Panc1 (cell line): ENCODE data around the gene INTS11. TPM values are rescaled to one million over a fixed set of nuclear protein-coding genes. Genes with fewer than 3 reads are reported as not detected.

Experiments
- ATAC-seq: fragments of 200-7000 bp; cut with Tn5 transposase; 2 replicates; pipeline ENCODE4 v1.9.1; 2020; ENCODE audit warnings: mild to moderate bottlenecking, moderate library complexity
- BruUV-seq: library from RNA; stranded (reverse); fragments of 400-500 nt; replicated peaks from 2 replicates; lab custom pipeline; 2021; lab: Mats Ljungman, UMichigan
- CTCF ChIA-PET: fragments of 300-600 bp; sonication (Branson Sonifier 250); formaldehyde crosslinking; loops from one replicate; lab custom pipeline; 2022; ENCODE audit warnings: antibody characterized with exemption; lab: Charles Lee
- POLR2A ChIA-PET: fragments of 300-600 bp; sonication (Branson Sonifier 250); formaldehyde crosslinking; loops from one replicate; lab custom pipeline; 2022; ENCODE audit warnings: antibody characterized with exemption; lab: Charles Lee
- DNase-seq: peaks from one replicate; pipeline ENCODE4 v3.0.0-alpha.2; 2010; ENCODE audit warnings: low read depth, low spot score
- H3K27ac ChIP-seq: 2 replicates; pipeline ENCODE4 v1.5.1; 2011; ENCODE audit warnings: mild to moderate bottlenecking, low read length, inconsistent platforms
- H3K27me3 ChIP-seq: fragments of 200-500 bp; sonication (Bioruptor generic); 2 replicates; pipeline ENCODE4 v1.6.0; 2014; ENCODE audit warnings: low read length, inconsistent platforms; ENCODE audit not compliant: control insufficient read depth, insufficient read depth
- H3K36me3 ChIP-seq: fragments of 200-500 bp; sonication (Bioruptor generic); 2 replicates; pipeline ENCODE4 v1.5.1; 2014; ENCODE audit warnings: inconsistent platforms, mild to moderate bottlenecking, low read length, moderate library complexity; ENCODE audit not compliant: control insufficient read depth, insufficient read depth
- H3K4me1 ChIP-seq: 2 replicates; pipeline ENCODE4 v1.5.1; 2011; ENCODE audit warnings: inconsistent platforms, mild to moderate bottlenecking, low read length, moderate library complexity; ENCODE audit not compliant: control insufficient read depth, insufficient read depth
- H3K4me3 ChIP-seq, 2 experiments: 2 replicates each; pipeline ENCODE4 v1.5.1; 2011 to 2012; ENCODE audit warnings: low read depth in 2 of 2, low read length in 2 of 2, mild to moderate bottlenecking in 2 of 2, inconsistent platforms in 1 of 2, moderate library complexity in 1 of 2
- H3K9me3 ChIP-seq: fragments of 200-500 bp; sonication (Bioruptor generic); 2 replicates; pipeline ENCODE4 v1.5.1; 2014; ENCODE audit warnings: low read depth, mild to moderate bottlenecking, inconsistent platforms, low read length, moderate library complexity; ENCODE audit not compliant: control insufficient read depth, insufficient read depth
- CTCF ChIP-seq: fragments of 450-650 bp; IDR thresholded peaks from 2 replicates; pipeline ENCODE4 v1.5.1; 2017; ENCODE audit warnings: mild to moderate bottlenecking
- POLR2AphosphoS5 ChIP-seq: IDR thresholded peaks from 2 replicates; pipeline ENCODE4 v1.6.1; 2012; ENCODE audit warnings: mild to moderate bottlenecking, low read depth, low read length, moderate library complexity
- REST ChIP-seq, 2 experiments: IDR thresholded peaks; 2 replicates each; pipeline ENCODE4 v1.6.1; 2011 to 2012; ENCODE audit warnings: low read depth in 2 of 2, control low read depth in 1 of 2, low read length in 1 of 2, mild to moderate bottlenecking in 1 of 2, moderate library complexity in 1 of 2; ENCODE audit not compliant: insufficient read depth in 1 of 2
- SIN3A ChIP-seq: IDR thresholded peaks from 2 replicates; pipeline ENCODE4 v1.6.1; 2012; ENCODE audit warnings: low read depth, mild to moderate bottlenecking, low read length, moderate library complexity, borderline replicate concordance; ENCODE audit not compliant: insufficient read depth
- TCF7L2 ChIP-seq: IDR thresholded peaks from 2 replicates; pipeline ENCODE4 v1.6.1; 2011; ENCODE audit warnings: mild to moderate bottlenecking, low read depth, low read length, inconsistent platforms
- in situ Hi-C: cut with HindIII; loops from 2 replicates; pipeline ENCODE4 v1.10.0; 2016; ENCODE audit warnings: low sequenced_read_pairs, low pct_unique_long_range_greater_than_20kb
- intact Hi-C: fragments of 100-400 bp; cut with micrococcal nuclease; formaldehyde crosslinking; loops from one replicate; pipeline ENCODE4 v1.10.0; 2022; ENCODE audit not compliant: unreplicated experiment
- total RNA-seq: library from RNA; stranded (reverse); gene quantifications from one replicate; pipeline ENCODE4 v1.2.1, GENCODE V29; 2021; ENCODE audit not compliant: unreplicated experiment

INTS11 gene
- total RNA-seq, 1 experiment from 2014 or later: 114 TPM

DNA sequence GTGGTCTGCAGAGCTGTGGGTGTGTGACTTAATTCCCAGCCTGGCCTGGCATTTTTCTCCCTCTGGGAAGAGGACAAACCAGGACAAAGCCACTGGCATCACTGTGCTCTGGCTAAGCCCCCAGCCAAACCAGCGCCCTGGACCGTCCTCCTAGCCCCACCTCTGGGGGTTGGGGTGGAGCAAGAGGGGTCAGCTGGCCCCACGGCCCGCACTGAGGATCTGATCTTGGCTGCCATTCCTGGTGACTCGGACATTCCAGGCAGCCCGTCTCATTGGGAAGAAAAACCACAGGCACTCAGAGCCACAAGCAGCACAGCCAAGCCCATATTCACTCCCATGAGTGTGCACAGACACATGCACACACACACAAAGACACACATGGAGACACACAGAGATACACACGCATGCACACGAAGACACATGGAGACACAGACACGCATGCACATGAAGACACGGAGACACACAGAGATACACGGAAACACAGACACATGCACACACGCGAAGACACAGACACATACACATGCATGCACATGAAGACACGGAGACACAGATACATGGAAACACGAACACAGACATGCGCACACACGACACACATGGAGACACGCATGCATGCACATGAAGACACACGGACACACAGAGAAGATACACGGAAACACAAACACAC lies 36.2 kb upstream of the INTS11 start:
- H3K36me3 ChIP-seq: no peaks in the 10 kb centered on the region
- TF ChIP-seq TCF7L2 (no peak), POLR2AphosphoS5 (no peak), SIN3A (no peak), CTCF (no peak), REST (IDR thresholded peaks at IDR 0.05; ENCODE audit: insufficient read depth in 1 of 2, low read depth in 2 of 2, low read length in 1 of 2) (no peak)
- ChIA-PET CTCF (no interaction called here), POLR2A (no interaction called here)
- peaks cover 57% of the 10 kb centered on the region for H3K4me1 ChIP-seq
- BruUV-seq: TSS peak; percentile 80
- peak overlapping the region; percentile 93 for H3K27ac ChIP-seq
- intact Hi-C loops (no loop called here), in situ Hi-C loops (no loop called here)
- ATAC-seq (peak; percentile 73), DNase-seq (peak; percentile 61)
- no peaks in the 10 kb centered on the region for H3K9me3 ChIP-seq
- H3K4me3 ChIP-seq: no peak overlapping the region
- H3K27me3 ChIP-seq: no peaks in the 10 kb centered on the region

GRCh38 chr1:1359664-1360468 lies 35.4 kb upstream of the INTS11 start:
- intact Hi-C loops: no loop called here
- Histone ChIP-seq H3K4me3 (no peak overlapping the region), H3K36me3 (no peaks in the 10 kb centered on the region), H3K27ac (peak overlapping the region; percentile 93), H3K9me3 (no peaks in the 10 kb centered on the region), H3K27me3 (no peaks in the 10 kb centered on the region), H3K4me1 (peaks cover 57% of the 10 kb centered on the region)
- TF ChIP-seq CTCF (no peak), REST (IDR thresholded peaks at IDR 0.05; ENCODE audit: insufficient read depth in 1 of 2, low read depth in 2 of 2, low read length in 1 of 2) (no peak), POLR2AphosphoS5 (no peak), TCF7L2 (no peak), SIN3A (no peak)
- no TSS peak for BruUV-seq
- ChIA-PET POLR2A (no interaction called here), CTCF (no interaction called here)
- DNase-seq (no peak), ATAC-seq (peak; percentile 13)
- in situ Hi-C loops: no loop called here
